Embryonic facial prominence (tissue), 1 donor: ENCODE measurements around the gene NANOGP8.
"Not testable (repeated sequence)": the region's sequence is repeated elsewhere in the genome, so short reads cannot be mapped to it uniquely, and the experiment has no call there.

ENCODE experiments used
- DNase-seq: peaks from one replicate; pipeline ENCODE4 v3.0.0-alpha.2; 2016; ENCODE audit errors: extremely low spot score

Gene NANOGP8

GRCh38 chr15:35092846-35093245 is 7.8 kb upstream of the NANOGP8 start:
- no peak for DNase-seq

GRCh38 chr15:35092311-35092710 is 7.2 kb upstream of the NANOGP8 start:
- DNase-seq, result no peak

- DNase-seq, result no peak
Measured at GRCh38 chr15:35090104-35090807, 5.2 kb upstream of the NANOGP8 start.

GRCh38 chr15:35089551-35089950 is 4.5 kb upstream of the NANOGP8 start:
- no peak for DNase-seq

- no peak for DNase-seq
Measured at GRCh38 chr15:35088329-35088728, 3.2 kb upstream of the NANOGP8 start.

GRCh38 chr15:35087759-35088158 is 2.7 kb upstream of the NANOGP8 start:
- no peak for DNase-seq

- not testable (repeated sequence) for DNase-seq
Measured at GRCh38 chr15:35082371-35083348, 2.4 kb downstream of the NANOGP8 start.

- DNase-seq, result not testable (repeated sequence)
Measured at GRCh38 chr15:35081626-35082365, 3.3 kb downstream of the NANOGP8 start.

- DNase-seq, result no peak
Measured at GRCh38 chr15:35080226-35080625, 4.9 kb downstream of the NANOGP8 start.

- peak; percentile 45 for DNase-seq
Measured at GRCh38 chr15:35078221-35078915, 6.7 kb downstream of the NANOGP8 start.

- DNase-seq, result no peak
Measured at GRCh38 chr15:35071106-35071505, 14.0 kb downstream of the NANOGP8 start.

GRCh38 chr15:35068846-35069475 is 16.1 kb downstream of the NANOGP8 start:
- no peak for DNase-seq

GRCh38 chr15:35067496-35068347 is 17.4 kb downstream of the NANOGP8 start:
- no peak for DNase-seq

- DNase-seq, result no peak
Measured at GRCh38 chr15:35066094-35066493, 19.0 kb downstream of the NANOGP8 start.

GRCh38 chr15:35064576-35065190 is 20.4 kb downstream of the NANOGP8 start:
- no peak for DNase-seq

GRCh38 chr15:35062738-35063099 is 22.4 kb downstream of the NANOGP8 start:
- DNase-seq, result no peak

GRCh38 chr15:35061825-35062737 is 23.0 kb downstream of the NANOGP8 start:
- no peak for DNase-seq

- DNase-seq, result no peak
Measured at GRCh38 chr15:35061161-35061824, 23.8 kb downstream of the NANOGP8 start.
